HepG2 (cell line): ENCODE measurements around the gene EPHB6. TPM values are rescaled to one million over a fixed set of nuclear protein-coding genes. Genes with fewer than 3 reads are reported as not detected.

Source experiments
- ATAC-seq: fragments of 200-7000 bp; cut with Tn5 transposase; 3 replicates; pipeline ENCODE4 v1.9.1; 2020; ENCODE audit warnings: mild to moderate bottlenecking, moderate library complexity
- BruUV-seq: library from RNA; stranded (reverse); fragments of 400-500 nt; replicated peaks from 2 replicates; lab custom pipeline; 2021; lab: Mats Ljungman, UMichigan
- CTCF ChIA-PET: fragments of 300-600 bp; formaldehyde crosslinking; extraction: SDS; loops from one replicate; lab custom pipeline; 2021; ENCODE audit warnings: low total read pairs, inconsistent platforms, low intra/inter-chr PET ratio; lab: Yijun Ruan, JAX
- POLR2A ChIA-PET: fragments of 350-600 bp; sonication (Branson Sonifier 250); formaldehyde crosslinking; loops from one replicate; lab custom pipeline; 2020; ENCODE audit warnings: antibody characterized with exemption, inconsistent platforms; lab: Yijun Ruan, JAX
- DNase-seq: peaks from one replicate; pipeline ENCODE4 v3.0.0-alpha.2; 2015; ENCODE audit warnings: low spot score
- FAIRE-seq: peaks from 3 replicates; lab custom pipeline; 2011; peaks lifted over from hg19 to GRCh38; lab: Jason Lieb, UNC
- H2AFZ ChIP-seq: one replicate; pipeline ENCODE4 v1.6.1; 2011; ENCODE audit warnings: low read length, inconsistent platforms
- H3K27ac ChIP-seq: fragments of 300-600 bp; 3 replicates; pipeline ENCODE4 v1.8.0; 2011; ENCODE audit warnings: mixed run types, mild to moderate bottlenecking, mixed read lengths, low read length, inconsistent platforms; ENCODE audit not compliant: insufficient read depth; ENCODE audit errors: extremely low read length
- H3K27me3 ChIP-seq, 2 experiments: fragments of 200-600 bp in 1 of 2; 2 replicates in 1 of 2; 3 replicates in 1 of 2; pipeline versions ENCODE4 v1.6.0 to v1.8.0; 2011; ENCODE audit warnings: low read length in 2 of 2, mild to moderate bottlenecking in 2 of 2, moderate library complexity in 2 of 2, inconsistent platforms in 1 of 2; ENCODE audit not compliant: insufficient read depth in 2 of 2, control insufficient read depth in 1 of 2
- H3K36me3 ChIP-seq, 2 experiments: fragments of 200-600 bp in 1 of 2; replicated peaks in 1 of 2; 2 replicates in 1 of 2; 3 replicates in 1 of 2; pipeline versions ENCODE4 v1.5.1 to v1.8.0; 2011; ENCODE audit warnings: low read length in 2 of 2, inconsistent platforms in 1 of 2; ENCODE audit not compliant: insufficient read depth in 2 of 2, control insufficient read depth in 1 of 2
- H3K4me1 ChIP-seq: 2 replicates; pipeline ENCODE4 v1.5.1; 2012; ENCODE audit warnings: low read length, inconsistent platforms; ENCODE audit not compliant: insufficient read depth
- H3K4me2 ChIP-seq: 2 replicates; pipeline ENCODE4 v1.6.0; 2011; ENCODE audit warnings: low read depth, low read length, inconsistent platforms
- H3K4me3 ChIP-seq, 3 experiments: fragments of 200-600 bp in 1 of 3; sonication (generic), shearing (Covaris generic) in 1 of 3; replicated peaks in 1 of 3; 2 replicates each; pipeline ENCODE4 v1.5.1; 2011 to 2016; ENCODE audit warnings: low read length in 3 of 3, inconsistent platforms in 2 of 3, low read depth in 2 of 3, mild to moderate bottlenecking in 2 of 3, control low read depth in 1 of 3, mixed read lengths in 1 of 3; ENCODE audit not compliant: insufficient read depth in 1 of 3
- H3K79me2 ChIP-seq: one replicate; pipeline ENCODE4 v1.6.1; 2011; ENCODE audit warnings: low read length, inconsistent platforms; ENCODE audit not compliant: insufficient read depth
- H3K9ac ChIP-seq: 2 replicates; pipeline ENCODE4 v1.6.0; 2011; ENCODE audit warnings: mild to moderate bottlenecking, low read depth, low read length, inconsistent platforms; ENCODE audit not compliant: insufficient read depth
- H3K9me3 ChIP-seq: 2 replicates; pipeline ENCODE4 v1.5.1; 2012; ENCODE audit warnings: mild to moderate bottlenecking, low read length
- H4K20me1 ChIP-seq: 2 replicates; pipeline ENCODE4 v1.6.0; 2011; ENCODE audit warnings: inconsistent platforms, mild to moderate bottlenecking, low read length, moderate library complexity; ENCODE audit not compliant: insufficient read depth
- CHCHD3 ChIP-seq: sonication (generic); formaldehyde crosslinking; IDR thresholded peaks from 2 replicates; pipeline ENCODE4 v1.8.0; 2022; ENCODE audit warnings: mild to moderate bottlenecking, missing genetic modification reagents, moderate library complexity
- SETDB1 ChIP-seq: sonication (generic); formaldehyde crosslinking; IDR thresholded peaks from 2 replicates; pipeline ENCODE4 v1.5.1; 2020; ENCODE audit warnings: missing genetic modification reagents, mild to moderate bottlenecking, borderline replicate concordance
- SIX1 ChIP-seq: sonication (generic); formaldehyde crosslinking; IDR thresholded peaks from 2 replicates; pipeline ENCODE4 v1.4.0; 2020; ENCODE audit warnings: missing genetic modification reagents, borderline replicate concordance
- ZBTB10 ChIP-seq: sonication (generic); formaldehyde crosslinking; IDR thresholded peaks from 2 replicates; pipeline ENCODE4 v1.4.0; 2020; ENCODE audit warnings: missing genetic modification reagents, borderline replicate concordance
- ZNF543 ChIP-seq: sonication (generic); formaldehyde crosslinking; IDR thresholded peaks from 2 replicates; pipeline ENCODE4 v1.4.0; 2020; ENCODE audit warnings: mild to moderate bottlenecking, missing genetic modification reagents
- ZNF550 ChIP-seq: sonication (generic); formaldehyde crosslinking; IDR thresholded peaks from 2 replicates; pipeline ENCODE4 v1.4.0; 2020; ENCODE audit warnings: mild to moderate bottlenecking, missing genetic modification reagents, borderline replicate concordance
- ZNF879 ChIP-seq: sonication (generic); formaldehyde crosslinking; IDR thresholded peaks from 2 replicates; pipeline ENCODE4 v1.8.1; 2023; ENCODE audit warnings: missing genetic modification reagents
- ZNF891 ChIP-seq: sonication (generic); formaldehyde crosslinking; IDR thresholded peaks from 2 replicates; pipeline ENCODE4 v1.5.0; 2020; ENCODE audit warnings: mild to moderate bottlenecking, missing genetic modification reagents
- WGBS: methylation state at CpG from one replicate; pipeline ENCODE4 v1.1.6; 2017; ENCODE audit warnings: low lambda C conversion rate; 5-methylcytosine and 5-hydroxymethylcytosine counted together
- in situ Hi-C: cut with HindIII; loops from 2 replicates; pipeline ENCODE4 v1.10.0; 2017; ENCODE audit warnings: low pct_unique_long_range_greater_than_20kb; ENCODE audit not compliant: extremely low pct_ligation_motif_present
- intact Hi-C: fragments of 100-400 bp; cut with micrococcal nuclease; formaldehyde crosslinking; loops from one replicate; pipeline ENCODE4 v1.10.0; 2022; ENCODE audit not compliant: unreplicated experiment
- polyA plus RNA-seq, 8 experiments: library from polyadenylated mRNA; depleted of rRNA in 3 of 8; stranded (reverse) in 7 of 8; unstranded in 1 of 8; fragments of >200 nt; fragmentation: Illumina TruSeq in 4 of 8; extraction: Trizol in 4 of 8; gene quantifications; 2 replicates each; pipeline versions ENCODE4 v1.2.1 to v1.2.3, GENCODE V29; 2011 to 2016; ENCODE audit warnings: low read depth in 4 of 8, missing spikeins in 1 of 8, mixed read lengths in 1 of 8; ENCODE audit not compliant: insufficient read depth in 1 of 8
- total RNA-seq, 5 experiments: library from RNA; depleted of rRNA; stranded (reverse); fragments of >200 nt; fragmentation: Illumina TruSeq; extraction: Trizol; gene quantifications; 2 replicates each; pipeline ENCODE4 v1.2.3, GENCODE V29; 2016; ENCODE audit warnings: low read depth in 1 of 5
- TF ChIP-seq, protein P1 (sequence below): sonication (generic); formaldehyde crosslinking; IDR thresholded peaks from 2 replicates; pipeline ENCODE4 v1.4.0; 2020; ENCODE audit warnings: missing genetic modification reagents, borderline replicate concordance
- TF ChIP-seq, protein P2 (sequence below): sonication (generic); formaldehyde crosslinking; IDR thresholded peaks from 2 replicates; pipeline ENCODE4 v1.8.1; 2022; ENCODE audit warnings: mild to moderate bottlenecking, missing genetic modification reagents

EPHB6 gene
- total and polyA plus RNA-seq, 2 of the 13 experiments (the other 11 are each of a cell fraction or from before 2014, with no cell fraction given), result not detected

DNA sequence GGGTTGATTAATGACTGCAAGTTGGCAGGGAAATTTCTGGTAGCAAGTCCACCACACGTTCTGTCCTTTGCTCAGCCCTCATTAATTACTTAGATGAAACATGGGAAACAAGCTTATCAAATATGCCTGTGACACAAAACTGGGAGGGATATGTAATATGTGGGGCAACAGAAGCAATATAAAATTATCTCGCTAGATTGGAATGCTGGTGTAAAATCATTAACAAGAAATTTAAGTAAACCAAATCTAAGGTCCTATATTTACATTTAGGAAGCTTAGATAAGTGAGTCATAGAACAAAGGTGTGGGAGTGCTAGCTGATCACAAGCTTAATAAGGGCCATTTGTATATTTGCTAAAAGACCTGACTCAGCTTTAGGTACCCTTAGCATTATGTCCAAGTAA, 55.2 kb downstream of the EPHB6 start:
- Histone ChIP-seq H3K27ac (no peak overlapping the region), H3K36me3 (no peaks in the 10 kb centered on the region), H3K4me1 (no peaks in the 10 kb centered on the region), H3K9me3 (no peaks in the 10 kb centered on the region; the same call in none of the 2 replicates), H3K9ac (no peak overlapping the region), H2AFZ (no peak overlapping the region), H3K27me3 (0 out of 5 replicates have a peak, but pooled peaks cover 0 to 1% of the 10 kb centered on the region in 2 experiments), H3K79me2 (no peaks in the 10 kb centered on the region), H3K4me3 (no peak overlapping the region), H4K20me1 (no peaks in the 10 kb centered on the region), H3K4me2 (no peak overlapping the region)
- intact Hi-C loops (no loop called here), in situ Hi-C loops (no loop called here)
- WGBS, result 13% methylated on average over 2 of the region's 2 CpGs
- FAIRE-seq, result no peak
- BruUV-seq, result no TSS peak
- no peak for DNase-seq
- no peak for TF ChIP-seq ZNF543 (CRISPR knock-in tag)
- no peak for ATAC-seq
- POLR2A ChIA-PET, result no interaction called here
- CTCF ChIA-PET, result interaction anchor here (1.1 kb wide), 1 partner anchor 305 kb away, joined by 3 read pairs; no protein-coding TSS in a partner anchor

DNA sequence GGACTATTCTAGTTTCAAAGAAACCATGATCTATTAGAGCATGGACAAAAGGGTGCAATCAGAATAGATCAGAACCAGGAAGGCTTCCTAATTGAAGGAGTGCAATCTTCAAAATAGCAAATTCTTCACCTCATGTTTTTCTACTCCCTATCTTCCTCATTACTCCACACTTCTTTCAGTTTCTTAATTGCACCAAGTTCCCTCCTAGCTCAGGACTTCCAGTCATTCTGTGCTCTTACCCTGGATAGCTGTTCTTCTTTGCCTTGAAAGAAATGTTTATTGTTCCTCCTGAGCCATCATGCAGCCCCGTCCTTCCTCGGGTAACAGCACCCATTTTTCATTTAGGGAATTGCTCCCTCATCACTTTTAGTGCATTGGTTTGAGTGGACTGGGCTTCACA, 55.6 kb downstream of the EPHB6 start:
- Histone ChIP-seq H3K27ac (no peak overlapping the region), H3K36me3 (no peaks in the 10 kb centered on the region), H3K4me3 (no peak overlapping the region), H3K9ac (no peak overlapping the region), H2AFZ (no peak overlapping the region), H3K4me2 (no peak overlapping the region), H3K27me3 (0 out of 5 replicates have a peak, but pooled peaks cover 0 to 1% of the 10 kb centered on the region in 2 experiments), H3K9me3 (no peaks in the 10 kb centered on the region; the same call in 1 of the 2 replicates), H3K4me1 (no peaks in the 10 kb centered on the region), H4K20me1 (no peaks in the 10 kb centered on the region), H3K79me2 (no peaks in the 10 kb centered on the region)
- BruUV-seq, result no TSS peak
- DNase-seq (no peak), FAIRE-seq (no peak), ATAC-seq (no peak)
- in situ Hi-C loops, result no loop called here
- CTCF ChIA-PET, result no interaction called here
- WGBS, result 2% methylated on average over 2 of the region's 2 CpGs
- POLR2A ChIA-PET, result no interaction called here
- intact Hi-C loops, result no loop called here
- TF ChIP-seq, protein P1, sequence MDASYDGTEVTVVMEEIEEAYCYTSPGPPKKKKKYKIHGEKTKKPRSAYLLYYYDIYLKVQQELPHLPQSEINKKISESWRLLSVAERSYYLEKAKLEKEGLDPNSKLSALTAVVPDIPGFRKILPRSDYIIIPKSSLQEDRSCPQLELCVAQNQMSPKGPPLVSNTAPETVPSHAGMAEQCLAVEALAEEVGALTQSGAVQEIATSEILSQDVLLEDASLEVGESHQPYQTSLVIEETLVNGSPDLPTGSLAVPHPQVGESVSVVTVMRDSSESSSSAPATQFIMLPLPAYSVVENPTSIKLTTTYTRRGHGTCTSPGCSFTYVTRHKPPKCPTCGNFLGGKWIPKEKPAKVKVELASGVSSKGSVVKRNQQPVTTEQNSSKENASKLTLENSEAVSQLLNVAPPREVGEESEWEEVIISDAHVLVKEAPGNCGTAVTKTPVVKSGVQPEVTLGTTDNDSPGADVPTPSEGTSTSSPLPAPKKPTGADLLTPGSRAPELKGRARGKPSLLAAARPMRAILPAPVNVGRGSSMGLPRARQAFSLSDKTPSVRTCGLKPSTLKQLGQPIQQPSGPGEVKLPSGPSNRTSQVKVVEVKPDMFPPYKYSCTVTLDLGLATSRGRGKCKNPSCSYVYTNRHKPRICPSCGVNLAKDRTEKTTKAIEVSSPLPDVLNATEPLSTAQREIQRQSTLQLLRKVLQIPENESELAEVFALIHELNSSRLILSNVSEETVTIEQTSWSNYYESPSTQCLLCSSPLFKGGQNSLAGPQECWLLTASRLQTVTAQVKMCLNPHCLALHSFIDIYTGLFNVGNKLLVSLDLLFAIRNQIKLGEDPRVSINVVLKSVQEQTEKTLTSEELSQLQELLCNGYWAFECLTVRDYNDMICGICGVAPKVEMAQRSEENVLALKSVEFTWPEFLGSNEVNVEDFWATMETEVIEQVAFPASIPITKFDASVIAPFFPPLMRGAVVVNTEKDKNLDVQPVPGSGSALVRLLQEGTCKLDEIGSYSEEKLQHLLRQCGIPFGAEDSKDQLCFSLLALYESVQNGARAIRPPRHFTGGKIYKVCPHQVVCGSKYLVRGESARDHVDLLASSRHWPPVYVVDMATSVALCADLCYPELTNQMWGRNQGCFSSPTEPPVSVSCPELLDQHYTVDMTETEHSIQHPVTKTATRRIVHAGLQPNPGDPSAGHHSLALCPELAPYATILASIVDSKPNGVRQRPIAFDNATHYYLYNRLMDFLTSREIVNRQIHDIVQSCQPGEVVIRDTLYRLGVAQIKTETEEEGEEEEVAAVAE (CRISPR knock-in tag), result no peak
- TF ChIP-seq ZNF879 (no peak), CHCHD3 (CRISPR knock-in tag) (no peak), ZNF550 (CRISPR knock-in tag) (no peak), SETDB1 (CRISPR knock-in tag) (no peak), SIX1 (CRISPR knock-in tag) (no peak), ZNF891 (no peak), ZBTB10 (CRISPR knock-in tag) (no peak)
- TF ChIP-seq, protein P2, sequence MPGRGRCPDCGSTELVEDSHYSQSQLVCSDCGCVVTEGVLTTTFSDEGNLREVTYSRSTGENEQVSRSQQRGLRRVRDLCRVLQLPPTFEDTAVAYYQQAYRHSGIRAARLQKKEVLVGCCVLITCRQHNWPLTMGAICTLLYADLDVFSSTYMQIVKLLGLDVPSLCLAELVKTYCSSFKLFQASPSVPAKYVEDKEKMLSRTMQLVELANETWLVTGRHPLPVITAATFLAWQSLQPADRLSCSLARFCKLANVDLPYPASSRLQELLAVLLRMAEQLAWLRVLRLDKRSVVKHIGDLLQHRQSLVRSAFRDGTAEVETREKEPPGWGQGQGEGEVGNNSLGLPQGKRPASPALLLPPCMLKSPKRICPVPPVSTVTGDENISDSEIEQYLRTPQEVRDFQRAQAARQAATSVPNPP (CRISPR knock-in tag), result no peak
